ENCODE measurements around the gene KRT35. TPM values are rescaled to one million over a fixed set of nuclear protein-coding genes. Genes with fewer than 3 reads are reported as not detected.

KRT35 gene
- total RNA-seq, 2 donors from 2014 or later, result not detected

DNA sequence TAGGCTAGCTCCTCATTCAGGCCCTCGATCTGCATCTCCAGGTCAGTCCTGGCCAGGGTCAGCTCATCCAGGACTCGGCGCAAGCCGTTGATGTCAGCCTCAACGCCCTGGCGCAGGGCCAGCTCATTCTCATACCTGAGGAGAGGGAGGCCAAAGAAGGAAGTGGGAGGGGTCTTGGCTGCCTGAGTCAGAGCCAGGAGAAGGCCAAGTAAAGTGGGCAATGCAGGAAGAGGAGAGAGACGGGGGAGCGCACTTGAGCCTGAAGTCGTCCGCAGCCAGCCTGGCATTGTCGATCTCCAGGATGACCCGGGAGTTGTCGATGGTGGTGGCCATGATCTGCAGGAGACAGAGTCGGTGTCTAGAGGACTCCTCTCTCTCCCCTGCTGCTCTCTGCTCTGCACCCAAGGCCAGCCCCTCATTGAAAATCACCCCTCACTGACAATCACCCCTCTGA lies 35.9 kb upstream of the KRT35 start:
- DNase-seq (ENCODE audit: low spot score) (no peak), ATAC-seq (ENCODE audit: insufficient number of reproducible peaks, low FRiP score, low read depth) (no peak)
- TF ChIP-seq, protein P1, sequence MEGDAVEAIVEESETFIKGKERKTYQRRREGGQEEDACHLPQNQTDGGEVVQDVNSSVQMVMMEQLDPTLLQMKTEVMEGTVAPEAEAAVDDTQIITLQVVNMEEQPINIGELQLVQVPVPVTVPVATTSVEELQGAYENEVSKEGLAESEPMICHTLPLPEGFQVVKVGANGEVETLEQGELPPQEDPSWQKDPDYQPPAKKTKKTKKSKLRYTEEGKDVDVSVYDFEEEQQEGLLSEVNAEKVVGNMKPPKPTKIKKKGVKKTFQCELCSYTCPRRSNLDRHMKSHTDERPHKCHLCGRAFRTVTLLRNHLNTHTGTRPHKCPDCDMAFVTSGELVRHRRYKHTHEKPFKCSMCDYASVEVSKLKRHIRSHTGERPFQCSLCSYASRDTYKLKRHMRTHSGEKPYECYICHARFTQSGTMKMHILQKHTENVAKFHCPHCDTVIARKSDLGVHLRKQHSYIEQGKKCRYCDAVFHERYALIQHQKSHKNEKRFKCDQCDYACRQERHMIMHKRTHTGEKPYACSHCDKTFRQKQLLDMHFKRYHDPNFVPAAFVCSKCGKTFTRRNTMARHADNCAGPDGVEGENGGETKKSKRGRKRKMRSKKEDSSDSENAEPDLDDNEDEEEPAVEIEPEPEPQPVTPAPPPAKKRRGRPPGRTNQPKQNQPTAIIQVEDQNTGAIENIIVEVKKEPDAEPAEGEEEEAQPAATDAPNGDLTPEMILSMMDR (IDR thresholded peaks at IDR 0.05), result no peak
- H3K36me3 ChIP-seq, result no peaks in the 10 kb centered on the region
- H3K27me3 ChIP-seq (replicated peaks; ENCODE audit: insufficient read depth), result no peaks in the 10 kb centered on the region
- H3K4me1 ChIP-seq (ENCODE audit: control insufficient read depth in 1 of 2, low read depth in 2 of 2), result no peaks in the 10 kb centered on the region
- no peak overlapping the region for H3K27ac ChIP-seq
- H3K9me3 ChIP-seq, result no peaks in the 10 kb centered on the region
- no peak overlapping the region for H3K4me3 ChIP-seq

- H3K4me3 ChIP-seq, result no peak overlapping the region
- ATAC-seq (ENCODE audit: insufficient number of reproducible peaks, low FRiP score, low read depth), result no peak
- no peaks in the 10 kb centered on the region for H3K4me1 ChIP-seq (ENCODE audit: control insufficient read depth in 1 of 2, low read depth in 2 of 2)
- no peaks in the 10 kb centered on the region for H3K27me3 ChIP-seq (replicated peaks; ENCODE audit: insufficient read depth)
- no peaks in the 10 kb centered on the region for H3K9me3 ChIP-seq
- TF ChIP-seq, protein P1 (IDR thresholded peaks at IDR 0.05), result no peak
- H3K27ac ChIP-seq, result no peak overlapping the region
- DNase-seq (ENCODE audit: low spot score), result no peak
- no peaks in the 10 kb centered on the region for H3K36me3 ChIP-seq
Measured at GRCh38 chr17:41516147-41516829, 35.3 kb upstream of the KRT35 start.

DNA sequence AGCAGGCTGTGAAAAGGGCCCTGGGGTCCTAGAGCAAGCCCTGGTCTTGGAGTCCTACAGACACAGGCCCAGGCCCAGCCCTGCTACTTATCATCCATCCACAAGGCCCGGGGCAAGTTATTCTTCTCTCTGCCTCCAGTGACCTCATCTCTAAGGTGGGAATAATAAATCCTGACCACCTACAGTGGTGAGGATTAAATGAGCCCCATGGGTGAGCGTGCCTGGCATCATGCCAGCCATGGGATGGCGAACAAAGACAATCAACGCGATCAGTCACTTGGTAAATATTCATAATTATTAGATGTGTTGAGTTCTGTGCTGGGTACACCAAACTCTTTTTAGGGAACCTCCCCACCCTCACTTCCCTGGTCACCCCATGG lies 32.2 kb upstream of the KRT35 start:
- H3K27me3 ChIP-seq (replicated peaks; ENCODE audit: insufficient read depth), result no peaks in the 10 kb centered on the region
- TF ChIP-seq, protein P1 (IDR thresholded peaks at IDR 0.05), result no peak
- H3K9me3 ChIP-seq, result no peaks in the 10 kb centered on the region
- no peaks in the 10 kb centered on the region for H3K4me1 ChIP-seq (ENCODE audit: control insufficient read depth in 1 of 2, low read depth in 2 of 2)
- no peak overlapping the region for H3K4me3 ChIP-seq
- DNase-seq (ENCODE audit: low spot score) (no peak), ATAC-seq (ENCODE audit: insufficient number of reproducible peaks, low FRiP score, low read depth) (no peak)
- H3K27ac ChIP-seq, result no peak overlapping the region
- H3K36me3 ChIP-seq, result no peaks in the 10 kb centered on the region

DNA sequence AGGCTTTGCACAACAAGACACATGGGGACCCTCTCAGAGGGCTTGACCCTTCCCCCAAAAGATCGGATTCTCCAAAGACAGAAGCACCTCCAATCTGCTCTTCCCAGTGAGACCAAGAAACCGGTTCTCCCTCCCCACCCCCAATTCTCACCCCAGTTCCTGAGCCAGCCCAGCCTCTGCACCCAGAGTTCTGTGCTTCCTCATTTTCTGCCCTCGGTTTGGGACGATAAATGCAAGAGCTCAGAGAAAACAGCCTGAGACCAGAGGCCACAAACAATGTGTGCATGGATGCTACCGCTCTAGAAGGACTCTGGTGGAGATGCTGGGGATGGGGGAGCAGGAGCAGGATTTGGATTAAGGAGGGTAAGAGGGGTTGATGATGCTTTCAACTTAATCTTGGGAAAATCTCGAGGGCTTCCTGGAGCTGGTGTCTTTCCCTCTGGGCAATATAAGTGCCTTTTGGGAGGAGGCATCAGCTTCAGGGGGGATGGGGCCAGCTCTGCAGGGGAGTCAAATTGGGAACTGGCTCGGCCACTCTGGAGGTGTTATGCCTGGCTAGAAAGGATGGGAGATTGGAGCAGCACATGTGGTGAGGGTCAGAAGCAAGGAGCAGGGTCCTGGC lies 31.7 kb upstream of the KRT35 start:
- Histone ChIP-seq H3K4me1 (ENCODE audit: control insufficient read depth in 1 of 2, low read depth in 2 of 2) (no peaks in the 10 kb centered on the region), H3K36me3 (no peaks in the 10 kb centered on the region), H3K27me3 (replicated peaks; ENCODE audit: insufficient read depth) (no peaks in the 10 kb centered on the region), H3K9me3 (no peaks in the 10 kb centered on the region), H3K27ac (no peak overlapping the region), H3K4me3 (no peak overlapping the region)
- ATAC-seq (ENCODE audit: insufficient number of reproducible peaks, low FRiP score, low read depth) (no peak), DNase-seq (ENCODE audit: low spot score) (no peak)
- TF ChIP-seq, protein P1 (IDR thresholded peaks at IDR 0.05), result no peak

GRCh38 chr17:41511716-41512115 lies 30.8 kb upstream of the KRT35 start:
- Histone ChIP-seq H3K36me3 (no peaks in the 10 kb centered on the region), H3K4me1 (ENCODE audit: control insufficient read depth in 1 of 2, low read depth in 2 of 2) (no peaks in the 10 kb centered on the region), H3K4me3 (no peak overlapping the region), H3K9me3 (no peaks in the 10 kb centered on the region), H3K27me3 (replicated peaks; ENCODE audit: insufficient read depth) (no peaks in the 10 kb centered on the region), H3K27ac (no peak overlapping the region)
- TF ChIP-seq, protein P1 (IDR thresholded peaks at IDR 0.05), result no peak
- ATAC-seq (ENCODE audit: insufficient number of reproducible peaks, low FRiP score, low read depth), result no peak
- DNase-seq (ENCODE audit: low spot score), result no peak
